ENCODE measurements around the gene ZNF446.
"Not testable (repeated sequence)": the region's sequence is repeated elsewhere in the genome, so short reads cannot be mapped to it uniquely, and the experiment has no call there.

ZNF446 gene

GRCh38 chr19:58460039-58460438, 16.1 kb upstream of the ZNF446 start:
- CTCF ChIA-PET = no interaction called here
- TF ChIP-seq FOXM1 (IDR thresholded peaks at IDR 0.05; ENCODE audit: borderline replicate concordance) = no peak
- TF ChIP-seq ZNF384 (IDR thresholded peaks at IDR 0.05) = no peak
- TF ChIP-seq PKNOX1 (IDR thresholded peaks at IDR 0.05) = no peak
- no peak for TF ChIP-seq TARDBP (IDR thresholded peaks at IDR 0.05)
- no peak for TF ChIP-seq FOXK2 (IDR thresholded peaks at IDR 0.05)
- TF ChIP-seq ARNT (IDR thresholded peaks at IDR 0.05) = no peak
- TF ChIP-seq L3MBTL2 (conservative IDR thresholded peaks at IDR 0.05) = no peak
- TF ChIP-seq SUZ12 (IDR thresholded peaks at IDR 0.05) = no peak
- POLR2A ChIA-PET = interaction anchor here (0.9 to 1.2 kb wide), 2 partner anchors 9 to 51 kb away, joined by 3 read pairs; partner anchors contain the start of genes ZNF324B and ZNF584
- DNase-seq (ENCODE audit: extremely low spot score) = no peak

GRCh38 chr19:58466089-58466759, 9.9 kb upstream of the ZNF446 start:
- POLR2A ChIA-PET = interaction anchor here (0.7 to 1.7 kb wide), 5 partner anchors 10 to 95 kb away, joined by 3 to 4 read pairs (median 4); partner anchors contain the start of genes ZBTB45, ZNF324B and ZNF446
- no peak for DNase-seq (ENCODE audit: extremely low spot score)
- CTCF ChIA-PET = no interaction called here
- TF ChIP-seq TARDBP (IDR thresholded peaks at IDR 0.05) (no peak), FOXK2 (IDR thresholded peaks at IDR 0.05) (no peak), FOXM1 (IDR thresholded peaks at IDR 0.05; ENCODE audit: borderline replicate concordance) (no peak), SP1 (IDR thresholded peaks at IDR 0.05) (no peak), ZNF384 (IDR thresholded peaks at IDR 0.05) (no peak), CTBP1 (IDR thresholded peaks at IDR 0.05; ENCODE audit: borderline replicate concordance) (no peak), NFRKB (IDR thresholded peaks at IDR 0.05) (no peak), SUZ12 (IDR thresholded peaks at IDR 0.05) (no peak)

- peak; percentile 97 for DNase-seq (ENCODE audit: extremely low spot score)
- ChIA-PET CTCF (no interaction called here), POLR2A (interaction anchor here (0.9 to 1.7 kb wide), 4 partner anchors 9 to 53 kb away, joined by 3 to 4 read pairs (median 4); partner anchors contain the start of genes ZBTB45, ZNF324B and ZNF446)
- TF ChIP-seq SP1 (IDR thresholded peaks at IDR 0.05) = no peak
- TF ChIP-seq ARNT (IDR thresholded peaks at IDR 0.05) = no peak
- TF ChIP-seq ELF4 (IDR thresholded peaks at IDR 0.05) = peak; percentile 79
- 0 out of 2 replicates have a peak, but pooled peaks have one; percentile 29 for TF ChIP-seq PKNOX1 (IDR thresholded peaks at IDR 0.05)
- TF ChIP-seq BHLHE40 (IDR thresholded peaks at IDR 0.05; ENCODE audit: borderline replicate concordance) = no peak
- TF ChIP-seq CTBP1 (IDR thresholded peaks at IDR 0.05; ENCODE audit: borderline replicate concordance) = no peak
- peak; percentile 82 for TF ChIP-seq L3MBTL2 (conservative IDR thresholded peaks at IDR 0.05)
Observed at GRCh38 chr19:58466760-58467589, 9.2 kb upstream of the ZNF446 start, which contains the start of gene ZNF324. Gene ZNF324, plus strand, starts transcription at chr19:58467080. Its CDS starts 2,106 bp downstream, at chr19:58469186.

GRCh38 chr19:58468216-58468839, 7.8 kb upstream of the ZNF446 start:
- POLR2A ChIA-PET = no interaction called here
- TF ChIP-seq FOXK2 (IDR thresholded peaks at IDR 0.05) (no peak), LEF1 (IDR thresholded peaks at IDR 0.05; ENCODE audit: borderline replicate concordance) (no peak), NFRKB (IDR thresholded peaks at IDR 0.05) (no peak), SP1 (IDR thresholded peaks at IDR 0.05) (no peak), SUZ12 (IDR thresholded peaks at IDR 0.05) (no peak), L3MBTL2 (conservative IDR thresholded peaks at IDR 0.05) (no peak), ZNF384 (IDR thresholded peaks at IDR 0.05) (no peak), ARNT (IDR thresholded peaks at IDR 0.05) (no peak), PKNOX1 (IDR thresholded peaks at IDR 0.05) (no peak), BHLHE40 (IDR thresholded peaks at IDR 0.05; ENCODE audit: borderline replicate concordance) (no peak), TARDBP (IDR thresholded peaks at IDR 0.05) (no peak), FOXM1 (IDR thresholded peaks at IDR 0.05; ENCODE audit: borderline replicate concordance) (no peak), ELF4 (IDR thresholded peaks at IDR 0.05) (no peak), HDGF (IDR thresholded peaks at IDR 0.05; ENCODE audit: borderline replicate concordance) (no peak), FOXA1 (IDR thresholded peaks at IDR 0.05) (no peak), CTBP1 (IDR thresholded peaks at IDR 0.05; ENCODE audit: borderline replicate concordance) (no peak)
- CTCF ChIA-PET = no interaction called here
- no peak for DNase-seq (ENCODE audit: extremely low spot score)

- no peak for TF ChIP-seq CTBP1 (IDR thresholded peaks at IDR 0.05; ENCODE audit: borderline replicate concordance)
- TF ChIP-seq HDGF (IDR thresholded peaks at IDR 0.05; ENCODE audit: borderline replicate concordance) = no peak
- TF ChIP-seq FOXM1 (IDR thresholded peaks at IDR 0.05; ENCODE audit: borderline replicate concordance) = no peak
- no peak for TF ChIP-seq SP1 (IDR thresholded peaks at IDR 0.05)
- no peak for TF ChIP-seq TARDBP (IDR thresholded peaks at IDR 0.05)
- TF ChIP-seq ZNF384 (IDR thresholded peaks at IDR 0.05) = no peak
- no peak for TF ChIP-seq FOXA1 (IDR thresholded peaks at IDR 0.05)
- TF ChIP-seq FOXK2 (IDR thresholded peaks at IDR 0.05) = no peak
- no peak for TF ChIP-seq LEF1 (IDR thresholded peaks at IDR 0.05; ENCODE audit: borderline replicate concordance)
- TF ChIP-seq SUZ12 (IDR thresholded peaks at IDR 0.05) = no peak
- TF ChIP-seq ARNT (IDR thresholded peaks at IDR 0.05) = no peak
- TF ChIP-seq BHLHE40 (IDR thresholded peaks at IDR 0.05; ENCODE audit: borderline replicate concordance) = no peak
- TF ChIP-seq L3MBTL2 (conservative IDR thresholded peaks at IDR 0.05) = no peak
- CTCF ChIA-PET = no interaction called here
- POLR2A ChIA-PET = no interaction called here
- DNase-seq (ENCODE audit: extremely low spot score) = no peak
Observed at GRCh38 chr19:58469241-58470013, 6.7 kb upstream of the ZNF446 start.

GRCh38 chr19:58470837-58471543, 5.2 kb upstream of the ZNF446 start:
- POLR2A ChIA-PET; CTCF ChIA-PET; DNase-seq (ENCODE audit: extremely low spot score): not testable (repeated sequence)

All from HEK293T (cell line).